Activated T-helper 2 cell treated with anti-CD3 and anti-CD28 coated beads, Interferon-gamma antibody, Interleukin-2, Interleukin-4, amounts not matched to agents 10 μg/mL and 5 μg/mL and 100 μg/mL, durations not matched to agents 14 hours and 24 hours and 36 hours (primary cell): Measurements from ENCODE around the gene NT5C1A. TPM values are rescaled to one million over a fixed set of nuclear protein-coding genes. Genes with fewer than 3 reads are reported as not detected.

Source experiments
- DNase-seq: peaks from one replicate; pipeline ENCODE4 v3.0.0; 2021; ENCODE audit warnings: low spot score
- H3K27ac Mint-ChIP-seq: one replicate; pipeline ENCODE4 v1.8.0; 2021; ENCODE audit warnings: mixed read lengths
- H3K27me3 Mint-ChIP-seq: one replicate; pipeline ENCODE4 v1.8.0; 2021; ENCODE audit warnings: low read depth, mixed read lengths
- H3K36me3 Mint-ChIP-seq: one replicate; pipeline ENCODE4 v1.8.0; 2021; ENCODE audit warnings: low read depth, mixed read lengths
- H3K4me1 Mint-ChIP-seq: one replicate; pipeline ENCODE4 v1.8.0; 2021; ENCODE audit warnings: low read depth, mixed read lengths
- H3K4me3 Mint-ChIP-seq: one replicate; pipeline ENCODE4 v1.8.0; 2021; ENCODE audit warnings: low read depth, mild to moderate bottlenecking, moderate library complexity, mixed read lengths
- H3K9me3 Mint-ChIP-seq: one replicate; pipeline ENCODE4 v1.8.0; 2021; ENCODE audit warnings: mixed read lengths
- intact Hi-C: fragments of 100-400 bp; cut with micrococcal nuclease; formaldehyde crosslinking; loops from one replicate; pipeline ENCODE4 v1.15.1; 2023
- total RNA-seq: library from RNA; stranded (reverse); gene quantifications from 2 replicates; pipeline ENCODE4 v1.2.3, GENCODE V29; 2022

The NT5C1A gene
- total RNA-seq, 1 donor from 2014 or later, result 1.2 TPM

DNA sequence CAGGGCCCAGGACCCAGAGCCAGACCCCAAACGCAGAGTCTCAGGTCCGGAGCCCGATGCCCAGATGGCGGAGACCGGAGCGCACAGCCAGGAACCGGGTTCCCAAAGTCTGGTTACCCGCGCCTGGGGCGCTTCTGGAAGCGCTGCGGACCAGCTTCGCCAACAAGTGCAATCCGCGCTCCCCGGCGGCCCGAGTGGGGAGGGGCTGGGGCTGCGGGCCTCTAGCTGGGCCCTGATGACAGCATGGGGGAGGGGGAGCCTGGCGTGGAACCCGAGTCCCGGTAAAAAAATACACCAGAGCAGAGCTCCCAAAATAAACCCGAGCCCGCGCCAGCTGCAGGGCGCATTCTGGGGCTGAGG lies 494 bp downstream of the NT5C1A start:
- DNase-seq, result no peak
- Mint-ChIP-seq H3K27me3 (peaks cover 28% of the 10 kb centered on the region), H3K4me3 (peak overlapping the region; percentile 15)

DNA sequence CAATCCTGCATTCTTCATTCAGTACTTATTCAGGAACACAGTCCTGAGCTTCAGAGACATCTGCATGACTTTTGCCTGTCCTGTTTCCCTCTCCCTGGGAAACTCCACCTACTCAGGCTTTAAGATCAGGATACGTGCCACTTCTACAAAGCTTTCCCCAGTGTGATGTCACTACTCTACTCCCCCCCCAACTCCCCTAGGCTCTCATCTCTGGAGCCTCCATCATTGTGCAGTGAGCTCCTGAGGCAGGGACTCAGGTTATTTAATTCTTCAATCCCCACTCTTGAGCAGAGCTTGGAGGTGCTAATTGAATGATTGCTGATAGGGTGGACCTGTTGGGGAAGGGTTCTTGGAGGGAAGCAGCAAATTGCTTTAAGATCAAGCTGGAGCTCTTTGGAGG lies 1.2 kb downstream of the NT5C1A start:
- Mint-ChIP-seq H3K4me3 (no peak overlapping the region), H3K36me3 (no peaks in the 10 kb centered on the region), H3K27ac (no peak overlapping the region), H3K4me1 (peaks cover 25% of the 10 kb centered on the region), H3K9me3 (no peaks in the 10 kb centered on the region), H3K27me3 (peaks cover 28% of the 10 kb centered on the region)
- intact Hi-C loops, result no loop called here
- DNase-seq, result no peak

More for the DNA sequence above, 494 bp downstream of the NT5C1A start:
- Mint-ChIP-seq H3K36me3 (no peaks in the 10 kb centered on the region), H3K27ac (no peak overlapping the region), H3K9me3 (no peaks in the 10 kb centered on the region), H3K4me1 (peaks cover 20% of the 10 kb centered on the region)
- intact Hi-C loops, result no loop called here

DNA sequence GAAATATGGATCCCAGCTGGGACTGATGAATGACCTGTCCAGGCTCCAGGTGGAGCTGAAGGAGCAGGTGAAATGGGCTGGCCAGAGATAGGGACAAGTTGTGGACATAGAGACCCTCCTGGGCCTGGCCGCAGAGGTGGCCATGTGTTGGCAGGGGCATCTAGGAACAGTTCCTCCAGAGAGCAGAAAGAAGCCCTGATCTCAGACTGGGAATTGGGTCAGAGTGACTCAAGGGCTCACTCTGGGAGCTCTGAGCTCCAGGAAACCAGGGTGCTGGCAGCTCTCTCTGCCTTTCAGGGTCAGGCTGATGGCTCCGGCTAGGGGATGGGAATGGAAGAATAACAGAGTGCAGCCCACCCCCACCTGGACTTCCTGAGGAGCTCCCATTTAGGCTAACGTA lies 3.0 kb downstream of the NT5C1A start:
- Mint-ChIP-seq H3K4me3 (no peak overlapping the region), H3K4me1 (peaks cover 25% of the 10 kb centered on the region), H3K36me3 (no peaks in the 10 kb centered on the region), H3K9me3 (no peaks in the 10 kb centered on the region), H3K27ac (no peak overlapping the region), H3K27me3 (peaks cover 24% of the 10 kb centered on the region)
- intact Hi-C loops, result loop anchor here (10.0 kb wide), 1 partner anchor 474 kb away; no protein-coding TSS in a partner anchor
- DNase-seq, result no peak

DNA sequence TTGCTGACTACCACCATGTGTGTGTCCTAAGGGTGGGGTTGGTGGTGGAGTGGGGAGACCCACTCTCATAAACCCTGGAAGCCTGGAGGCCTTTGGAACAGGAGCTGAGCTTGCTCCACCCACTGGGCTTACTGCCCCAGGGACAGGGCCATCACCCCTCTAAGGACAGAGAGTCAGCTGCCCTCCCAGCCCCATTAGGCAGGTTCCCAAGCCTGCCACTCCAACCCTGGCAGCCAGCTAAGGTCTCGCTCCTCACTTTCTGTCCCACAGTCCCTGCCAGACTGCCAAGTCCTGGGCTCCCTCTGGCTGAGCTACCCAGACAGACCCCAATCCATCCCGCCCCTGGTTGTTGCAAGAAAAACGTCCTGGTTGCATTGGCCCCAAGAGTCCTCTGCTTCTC lies 3.8 kb downstream of the NT5C1A start:
- DNase-seq, result no peak
- Mint-ChIP-seq H3K9me3 (no peaks in the 10 kb centered on the region), H3K27ac (no peak overlapping the region), H3K27me3 (peaks cover 18% of the 10 kb centered on the region), H3K4me3 (no peak overlapping the region), H3K36me3 (no peaks in the 10 kb centered on the region), H3K4me1 (peaks cover 25% of the 10 kb centered on the region)
- intact Hi-C loops, result loop anchor here (10.0 kb wide), 1 partner anchor 473 kb away; no protein-coding TSS in a partner anchor

- intact Hi-C loops, result loop anchor here (2.0 to 10.0 kb wide), 2 partner anchors 36 to 472 kb away; no protein-coding TSS in a partner anchor
- no peak overlapping the region for H3K4me3 Mint-ChIP-seq
- H3K36me3 Mint-ChIP-seq, result no peaks in the 10 kb centered on the region
- H3K27me3 Mint-ChIP-seq, result peaks cover 15% of the 10 kb centered on the region
- no peaks in the 10 kb centered on the region for H3K9me3 Mint-ChIP-seq
- H3K27ac Mint-ChIP-seq, result peak overlapping the region; percentile 65
- peaks cover 25% of the 10 kb centered on the region for H3K4me1 Mint-ChIP-seq
- DNase-seq, result peak; percentile 28
Observed at GRCh38 chr1:39666772-39667171, 5.1 kb downstream of the NT5C1A start.

DNA sequence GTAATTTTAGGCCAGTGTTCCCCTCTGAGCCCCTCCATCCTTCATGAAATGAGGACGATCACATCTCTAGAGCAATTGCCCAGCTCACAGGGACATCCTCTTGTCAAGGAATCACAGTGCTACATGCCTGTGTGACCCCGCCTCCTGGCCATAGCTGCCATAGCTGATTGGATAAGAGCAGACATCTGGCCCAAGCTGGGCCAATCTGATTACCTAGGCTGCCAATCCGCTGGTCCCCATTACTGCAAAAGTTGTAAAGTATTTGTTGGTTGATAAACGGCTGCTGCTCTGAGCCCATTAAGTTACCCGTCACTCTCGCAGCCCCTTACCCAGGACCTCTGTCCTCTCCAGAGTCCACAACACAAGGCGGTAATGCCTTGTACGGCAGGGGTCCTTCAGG lies 8.3 kb downstream of the NT5C1A start:
- intact Hi-C loops, result loop anchor here (10.0 kb wide), 1 partner anchor 469 kb away; no protein-coding TSS in a partner anchor
- H3K36me3 Mint-ChIP-seq, result no peaks in the 10 kb centered on the region
- peaks cover 2% of the 10 kb centered on the region for H3K27me3 Mint-ChIP-seq
- H3K4me1 Mint-ChIP-seq, result peaks cover 25% of the 10 kb centered on the region
- no peak overlapping the region for H3K27ac Mint-ChIP-seq
- H3K4me3 Mint-ChIP-seq, result no peak overlapping the region
- no peaks in the 10 kb centered on the region for H3K9me3 Mint-ChIP-seq
- DNase-seq, result no peak

DNA sequence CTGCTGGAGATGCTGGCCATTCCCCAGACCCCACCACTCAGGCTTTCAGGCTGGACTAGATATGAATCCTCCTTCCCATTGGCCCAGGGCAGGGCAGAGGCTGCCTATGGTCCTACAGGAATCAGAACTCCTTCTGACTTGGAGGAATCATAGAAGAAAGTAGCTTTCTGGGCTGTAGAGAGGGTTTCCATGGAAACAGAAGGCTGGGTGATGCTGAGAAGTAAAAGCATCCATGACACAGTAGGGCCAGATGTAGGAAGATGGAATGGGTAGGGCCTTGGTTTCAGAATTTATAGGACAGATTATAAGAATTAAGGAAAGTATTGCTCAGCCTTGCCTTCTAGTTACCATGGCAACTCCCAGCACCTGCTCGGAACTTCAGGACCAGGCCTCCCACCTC lies 9.0 kb downstream of the NT5C1A start:
- H3K36me3 Mint-ChIP-seq, result no peaks in the 10 kb centered on the region
- no peaks in the 10 kb centered on the region for H3K9me3 Mint-ChIP-seq
- intact Hi-C loops, result loop anchor here (10.0 kb wide), 1 partner anchor 468 kb away; no protein-coding TSS in a partner anchor
- peaks cover 22% of the 10 kb centered on the region for H3K4me1 Mint-ChIP-seq
- no peak for DNase-seq
- H3K27ac Mint-ChIP-seq, result no peak overlapping the region
- peaks cover 2% of the 10 kb centered on the region for H3K27me3 Mint-ChIP-seq
- no peak overlapping the region for H3K4me3 Mint-ChIP-seq

GRCh38 chr1:39659538-39659937 lies 12.4 kb downstream of the NT5C1A start:
- H3K9me3 Mint-ChIP-seq, result no peaks in the 10 kb centered on the region
- peaks cover 2% of the 10 kb centered on the region for H3K27me3 Mint-ChIP-seq

GRCh38 chr1:39659110-39659509 lies 12.8 kb downstream of the NT5C1A start:
- Mint-ChIP-seq H3K9me3 (no peaks in the 10 kb centered on the region), H3K27ac (no peak overlapping the region), H3K4me1 (peaks cover 10% of the 10 kb centered on the region), H3K27me3 (peaks cover 2% of the 10 kb centered on the region), H3K4me3 (no peak overlapping the region), H3K36me3 (no peaks in the 10 kb centered on the region)
- DNase-seq, result no peak
- intact Hi-C loops, result no loop called here

More at GRCh38 chr1:39659538-39659937, 12.4 kb downstream of the NT5C1A start:
- Mint-ChIP-seq H3K36me3 (no peaks in the 10 kb centered on the region), H3K4me1 (peaks cover 9% of the 10 kb centered on the region), H3K27ac (no peak overlapping the region), H3K4me3 (no peak overlapping the region)
- no peak for DNase-seq
- intact Hi-C loops, result no loop called here

- Mint-ChIP-seq H3K4me3 (peak overlapping the region; percentile 46), H3K36me3 (no peaks in the 10 kb centered on the region), H3K27ac (no peak overlapping the region), H3K4me1 (peaks cover 20% of the 10 kb centered on the region), H3K9me3 (no peaks in the 10 kb centered on the region), H3K27me3 (peaks cover 2% of the 10 kb centered on the region)
- intact Hi-C loops, result no loop called here
- peak; percentile 54 for DNase-seq
Observed at GRCh38 chr1:39657923-39658485, 13.9 kb downstream of the NT5C1A start.

DNA sequence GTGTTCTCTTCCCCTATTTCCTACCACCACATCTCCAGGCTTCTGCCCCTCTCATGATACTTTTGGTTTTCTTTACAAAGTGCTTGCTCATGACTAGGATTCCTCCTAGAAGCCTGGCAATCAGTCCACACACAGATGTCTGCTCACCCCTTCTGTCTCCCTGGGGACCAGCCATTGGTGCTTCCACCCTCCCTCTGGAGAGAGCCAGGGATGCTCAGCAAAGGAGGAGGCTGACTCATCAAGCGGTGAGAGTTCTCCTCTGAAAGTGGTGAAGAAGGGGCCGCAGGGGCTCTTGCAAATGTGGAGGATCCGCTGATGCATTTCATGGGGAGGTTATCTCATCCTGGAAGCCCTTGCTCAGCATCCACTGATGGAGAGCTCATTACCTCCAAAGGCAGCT lies 14.5 kb downstream of the NT5C1A start:
- no peak overlapping the region for H3K27ac Mint-ChIP-seq
- H3K4me3 Mint-ChIP-seq, result no peak overlapping the region
- no peaks in the 10 kb centered on the region for H3K36me3 Mint-ChIP-seq
- intact Hi-C loops, result no loop called here
- no peaks in the 10 kb centered on the region for H3K9me3 Mint-ChIP-seq
- peaks cover 20% of the 10 kb centered on the region for H3K4me1 Mint-ChIP-seq
- DNase-seq, result no peak
- H3K27me3 Mint-ChIP-seq, result peaks cover 2% of the 10 kb centered on the region

DNA sequence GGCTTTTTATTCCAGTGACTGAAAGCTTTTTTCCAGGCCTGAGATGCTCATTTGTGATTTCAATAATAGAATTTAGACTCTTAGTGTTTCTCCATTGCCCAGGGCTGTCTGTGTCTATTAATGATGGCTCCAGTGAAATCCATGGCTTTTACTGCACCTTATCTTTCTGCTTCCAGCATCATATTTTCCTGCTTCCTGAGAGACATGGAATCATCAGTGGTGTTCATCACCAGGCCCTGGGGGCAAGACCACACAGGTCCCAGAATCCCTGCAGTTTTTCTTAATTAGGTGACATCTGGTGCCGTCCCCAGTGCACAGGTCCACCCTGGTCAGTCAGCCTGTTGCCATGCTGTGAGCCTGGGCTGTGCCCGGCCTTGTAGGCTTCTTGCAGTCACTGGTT lies 15.5 kb downstream of the NT5C1A start:
- no peaks in the 10 kb centered on the region for H3K9me3 Mint-ChIP-seq
- no peak for DNase-seq
- no peak overlapping the region for H3K4me3 Mint-ChIP-seq
- H3K27ac Mint-ChIP-seq, result no peak overlapping the region
- peaks cover 20% of the 10 kb centered on the region for H3K4me1 Mint-ChIP-seq
- intact Hi-C loops, result no loop called here
- H3K36me3 Mint-ChIP-seq, result no peaks in the 10 kb centered on the region
- peaks cover 2% of the 10 kb centered on the region for H3K27me3 Mint-ChIP-seq

- Mint-ChIP-seq H3K4me1 (peaks cover 20% of the 10 kb centered on the region), H3K9me3 (no peaks in the 10 kb centered on the region), H3K36me3 (no peaks in the 10 kb centered on the region), H3K27ac (no peak overlapping the region), H3K27me3 (peaks cover 2% of the 10 kb centered on the region), H3K4me3 (no peak overlapping the region)
- no peak for DNase-seq
- intact Hi-C loops, result no loop called here
Observed at GRCh38 chr1:39655578-39656268, 16.2 kb downstream of the NT5C1A start.
